Activated CD8-positive, alpha-beta memory T cell treated with anti-CD3 and anti-CD28 coated beads for 24 hours (primary cell): ENCODE results near the gene KRTAP1-1.
"Not testable (repeated sequence)": the region's sequence is repeated elsewhere in the genome, so short reads cannot be mapped to it uniquely, and the experiment has no call there.

Experiments used
- DNase-seq: peaks from one replicate; pipeline ENCODE4 v3.0.0-alpha.2; 2020

Gene KRTAP1-1

GRCh38 chr17:41054556-41054955 lies 13.3 kb upstream of the KRTAP1-1 start:
- DNase-seq, result not testable (repeated sequence)

GRCh38 chr17:41054025-41054424 lies 12.8 kb upstream of the KRTAP1-1 start:
- no peak for DNase-seq

GRCh38 chr17:41052566-41052965 lies 11.3 kb upstream of the KRTAP1-1 start:
- no peak for DNase-seq

GRCh38 chr17:41049110-41049509 lies 7.9 kb upstream of the KRTAP1-1 start:
- DNase-seq, result no peak

- no peak for DNase-seq
Measured at GRCh38 chr17:41048441-41048840, 7.2 kb upstream of the KRTAP1-1 start.

GRCh38 chr17:41046735-41047465 lies 5.7 kb upstream of the KRTAP1-1 start, which contains the start of gene KRTAP2-1:
Gene KRTAP2-1, minus strand, starts transcription at chr17:41047316. Its CDS starts 49 bp downstream, at chr17:41047267.
- not testable (repeated sequence) for DNase-seq

- no peak for DNase-seq
Measured at GRCh38 chr17:41042953-41043352, 1.7 kb upstream of the KRTAP1-1 start.

GRCh38 chr17:41037853-41038350 lies 3.3 kb downstream of the KRTAP1-1 start:
- DNase-seq, result no peak

GRCh38 chr17:41034346-41034935 lies 6.8 kb downstream of the KRTAP1-1 start, which contains the start of gene KRTAP1-3:
Gene KRTAP1-3, minus strand, starts transcription at chr17:41034874. Its CDS starts 53 bp downstream, at chr17:41034821.
- DNase-seq, result not testable (repeated sequence)

GRCh38 chr17:41029633-41030245 lies 11.5 kb downstream of the KRTAP1-1 start, which contains the start of gene KRTAP1-4:
Gene KRTAP1-4, minus strand, starts transcription at chr17:41030195. Its CDS starts 117 bp downstream, at chr17:41030078.
- no peak for DNase-seq

GRCh38 chr17:41026715-41027471 lies 14.4 kb downstream of the KRTAP1-1 start, which contains the start of gene KRTAP1-5:
Gene KRTAP1-5, minus strand, starts transcription at chr17:41027208. Its CDS starts 53 bp downstream, at chr17:41027155.
- no peak for DNase-seq

GRCh38 chr17:41024697-41025096 lies 16.6 kb downstream of the KRTAP1-1 start:
- DNase-seq, result no peak

GRCh38 chr17:41020336-41020735 lies 20.9 kb downstream of the KRTAP1-1 start:
- no peak for DNase-seq

GRCh38 chr17:41019415-41019814 lies 21.8 kb downstream of the KRTAP1-1 start:
- DNase-seq, result no peak

GRCh38 chr17:41018541-41018940 lies 22.7 kb downstream of the KRTAP1-1 start:
- DNase-seq, result no peak

GRCh38 chr17:41016578-41017215 lies 24.6 kb downstream of the KRTAP1-1 start:
- DNase-seq, result no peak

GRCh38 chr17:41015454-41015853 lies 25.8 kb downstream of the KRTAP1-1 start:
- no peak for DNase-seq

GRCh38 chr17:41013606-41014005 lies 27.6 kb downstream of the KRTAP1-1 start:
- no peak for DNase-seq

- DNase-seq, result no peak
Measured at GRCh38 chr17:41013181-41013580, 28.1 kb downstream of the KRTAP1-1 start.

GRCh38 chr17:41012326-41013120 lies 28.7 kb downstream of the KRTAP1-1 start:
- no peak for DNase-seq

- DNase-seq, result no peak
Measured at GRCh38 chr17:41010441-41010840, 30.8 kb downstream of the KRTAP1-1 start.
